Measurements from ENCODE around the gene NT5C3A. TPM values are rescaled to one million over a fixed set of nuclear protein-coding genes. Genes with fewer than 3 reads are reported as not detected.

NT5C3A gene
- total and polyA plus RNA-seq, 9 of the 15 experiments (the other 6 are each of a cell fraction or from before 2014, with no cell fraction given), result 18.6 to 60.1 (median 40.0) TPM

- TF ChIP-seq, protein P1, sequence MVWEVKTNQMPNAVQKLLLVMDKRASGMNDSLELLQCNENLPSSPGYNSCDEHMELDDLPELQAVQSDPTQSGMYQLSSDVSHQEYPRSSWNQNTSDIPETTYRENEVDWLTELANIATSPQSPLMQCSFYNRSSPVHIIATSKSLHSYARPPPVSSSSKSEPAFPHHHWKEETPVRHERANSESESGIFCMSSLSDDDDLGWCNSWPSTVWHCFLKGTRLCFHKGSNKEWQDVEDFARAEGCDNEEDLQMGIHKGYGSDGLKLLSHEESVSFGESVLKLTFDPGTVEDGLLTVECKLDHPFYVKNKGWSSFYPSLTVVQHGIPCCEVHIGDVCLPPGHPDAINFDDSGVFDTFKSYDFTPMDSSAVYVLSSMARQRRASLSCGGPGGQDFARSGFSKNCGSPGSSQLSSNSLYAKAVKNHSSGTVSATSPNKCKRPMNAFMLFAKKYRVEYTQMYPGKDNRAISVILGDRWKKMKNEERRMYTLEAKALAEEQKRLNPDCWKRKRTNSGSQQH (CRISPR knock-in tag; IDR thresholded peaks at IDR 0.05), result no peak
- TF ChIP-seq FIP1L1 (IDR thresholded peaks at IDR 0.05; ENCODE audit: low read depth, low read length, poor library complexity, severe bottlenecking) (peak; percentile 32), BCLAF1 (IDR thresholded peaks at IDR 0.05; ENCODE audit: borderline replicate concordance in 1 of 2, control insufficient read depth in 1 of 2, low read depth in 2 of 2, low read length in 1 of 2) (no peak; a peak in 1 of 4 replicates), RAD21 (CRISPR knock-in tag; conservative IDR thresholded peaks at IDR 0.05 in 1 of 2, IDR thresholded peaks at IDR 0.05 in 1 of 2) (peak; percentile 38 to 48), NFATC3 (IDR thresholded peaks at IDR 0.05) (no peak), ZNF212 (CRISPR knock-in tag; IDR thresholded peaks at IDR 0.05) (no peak), ZBTB7A (IDR thresholded peaks at IDR 0.05; ENCODE audit: borderline replicate concordance, control insufficient read depth, low read depth, low read length) (peak; percentile 88; the same call in 1 of the 2 replicates), HNRNPLL (IDR thresholded peaks at IDR 0.05; ENCODE audit: low read depth, low read length, poor library complexity, severe bottlenecking) (no peak), KAT8 (IDR thresholded peaks at IDR 0.05; ENCODE audit: low read depth) (no peak), ZNF830 (CRISPR knock-in tag; IDR thresholded peaks at IDR 0.05) (no peak), LEF1 (IDR thresholded peaks at IDR 0.05) (no peak), NKRF (IDR thresholded peaks at IDR 0.05; ENCODE audit: borderline replicate concordance) (no peak), PHTF2 (CRISPR knock-in tag; IDR thresholded peaks at IDR 0.05) (no peak), BCL6 (CRISPR knock-in tag; IDR thresholded peaks at IDR 0.05) (no peak), ZNF445 (CRISPR knock-in tag; IDR thresholded peaks at IDR 0.05; ENCODE audit: low read depth) (no peak), RFX1 (IDR thresholded peaks at IDR 0.05) (no peak), CLOCK (CRISPR knock-in tag; IDR thresholded peaks at IDR 0.05; ENCODE audit: borderline replicate concordance) (no peak), ZNF175 (CRISPR knock-in tag; IDR thresholded peaks at IDR 0.05; ENCODE audit: low read depth) (no peak)
Measured at GRCh38 chr7:33109005-33109757, 46.6 kb upstream of the NT5C3A start, which contains the start of gene RP9 (continued).
